B cell (primary cell): ENCODE results near the gene CTXN3.

ENCODE experiments used
- EZH2 ChIP-seq: IDR thresholded peaks from 2 replicates; pipeline ENCODE4 v1.6.1; 2012; ENCODE audit warnings: borderline replicate concordance, low read depth, mild to moderate bottlenecking, moderate library complexity, low read length; ENCODE audit not compliant: insufficient read depth, poor library complexity, severe bottlenecking
- TF ChIP-seq, protein P1 (sequence below): fragments of 200-600 bp; IDR thresholded peaks from one replicate; pipeline ENCODE4 v1.8.0; 2022; ENCODE audit warnings: antibody characterized with exemption, mild to moderate bottlenecking

DNA sequence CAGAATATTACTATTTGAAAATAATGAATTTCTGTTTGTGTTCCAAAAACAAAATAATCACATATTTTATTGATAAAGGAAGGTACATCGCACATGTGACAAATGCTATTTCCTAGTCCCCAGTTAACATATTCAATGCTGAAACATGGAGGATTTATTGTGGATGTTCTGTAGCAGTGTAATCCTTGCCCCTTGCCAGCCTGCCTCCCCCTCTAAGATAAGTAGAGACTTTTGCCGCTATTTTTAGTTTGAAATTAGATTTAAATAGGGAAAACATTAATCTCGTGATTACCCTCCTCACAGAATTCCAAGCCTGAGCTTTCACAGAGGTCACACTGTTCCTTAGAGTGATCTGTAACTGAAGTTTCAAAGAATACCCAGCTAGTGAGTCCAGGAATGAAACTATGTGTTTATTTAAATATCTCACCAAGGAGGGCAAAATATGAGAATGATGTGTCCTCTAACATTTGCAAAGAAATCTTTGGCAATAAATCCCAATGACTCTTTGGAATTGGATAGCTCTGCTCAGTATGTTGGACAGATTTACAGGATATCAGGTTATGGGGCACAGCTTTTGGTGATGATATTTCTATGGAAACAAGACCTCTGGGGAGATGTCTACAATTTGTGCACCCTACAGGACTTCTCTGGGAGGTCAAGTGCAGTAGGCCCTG, 17.3 kb downstream of the CTXN3 start:
- TF ChIP-seq, protein P1, sequence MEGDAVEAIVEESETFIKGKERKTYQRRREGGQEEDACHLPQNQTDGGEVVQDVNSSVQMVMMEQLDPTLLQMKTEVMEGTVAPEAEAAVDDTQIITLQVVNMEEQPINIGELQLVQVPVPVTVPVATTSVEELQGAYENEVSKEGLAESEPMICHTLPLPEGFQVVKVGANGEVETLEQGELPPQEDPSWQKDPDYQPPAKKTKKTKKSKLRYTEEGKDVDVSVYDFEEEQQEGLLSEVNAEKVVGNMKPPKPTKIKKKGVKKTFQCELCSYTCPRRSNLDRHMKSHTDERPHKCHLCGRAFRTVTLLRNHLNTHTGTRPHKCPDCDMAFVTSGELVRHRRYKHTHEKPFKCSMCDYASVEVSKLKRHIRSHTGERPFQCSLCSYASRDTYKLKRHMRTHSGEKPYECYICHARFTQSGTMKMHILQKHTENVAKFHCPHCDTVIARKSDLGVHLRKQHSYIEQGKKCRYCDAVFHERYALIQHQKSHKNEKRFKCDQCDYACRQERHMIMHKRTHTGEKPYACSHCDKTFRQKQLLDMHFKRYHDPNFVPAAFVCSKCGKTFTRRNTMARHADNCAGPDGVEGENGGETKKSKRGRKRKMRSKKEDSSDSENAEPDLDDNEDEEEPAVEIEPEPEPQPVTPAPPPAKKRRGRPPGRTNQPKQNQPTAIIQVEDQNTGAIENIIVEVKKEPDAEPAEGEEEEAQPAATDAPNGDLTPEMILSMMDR: no peak
- no peak for TF ChIP-seq EZH2
